ENCODE data around the gene NRIP2. TPM values are rescaled to one million over a fixed set of nuclear protein-coding genes. Genes with fewer than 3 reads are reported as not detected.

Gene NRIP2
- total RNA-seq, 1 experiment from 2014 or later: 0.15 TPM

- H3K23ac ChIP-seq (ENCODE audit: insufficient read length, low read depth, low read length): no peak overlapping the region
- H3K9me3 Mint-ChIP-seq: no peaks in the 10 kb centered on the region
- H3K79me2 ChIP-seq (ENCODE audit: insufficient read depth, low read length): no peaks in the 10 kb centered on the region
- no peaks in the 10 kb centered on the region for H3K27me3 Mint-ChIP-seq (ENCODE audit: low read depth)
- no peaks in the 10 kb centered on the region for H3K79me1 ChIP-seq (ENCODE audit: insufficient read depth, low read depth, low read length, poor library complexity, severe bottlenecking)
- no peak overlapping the region for H2BK5ac ChIP-seq (ENCODE audit: insufficient read length, low read length)
- H3K56ac ChIP-seq (ENCODE audit: insufficient read length, low read depth, low read length): no peak overlapping the region
- H2BK15ac ChIP-seq (ENCODE audit: low read depth, low read length): no peak overlapping the region
- no peak for TF ChIP-seq CTCF (conservative IDR thresholded peaks at IDR 0.05)
- H3K4me1 Mint-ChIP-seq: peaks cover 17 to 29% of the 10 kb centered on the region in 2 experiments
- no peak overlapping the region for H3K4me3 Mint-ChIP-seq
- H3K9ac ChIP-seq (ENCODE audit: extremely low read depth, insufficient read length, low read length): no peak overlapping the region
- no peak overlapping the region for H3T11ph ChIP-seq (ENCODE audit: low read length)
- H3K27ac ChIP-seq (ENCODE audit: insufficient read length, low read depth, low read length): no peak overlapping the region
- H4K8ac ChIP-seq (replicated peaks; ENCODE audit: insufficient read length, low read depth, low read length): no peak overlapping the region
- no peak overlapping the region for H2BK120ac ChIP-seq (ENCODE audit: low read depth, low read length, poor library complexity, severe bottlenecking)
- H3K36me3 Mint-ChIP-seq (ENCODE audit: insufficient read depth in 1 of 3, low read depth in 3 of 3): peaks cover 1 to 20% (median 20%) of the 10 kb centered on the region in 3 experiments; a peak in 4 of 7 replicates
- WGBS (ENCODE audit: extremely low coverage, insufficient read length, low lambda C conversion rate): no CpG with 5 or more reads among the region's 4 CpGs
- no peaks in the 10 kb centered on the region for H3K23me2 ChIP-seq (ENCODE audit: insufficient read length, low read depth, low read length, poor library complexity, severe bottlenecking)
- H3K9me3 ChIP-seq (ENCODE audit: control insufficient read depth, low read depth, low read length): no peaks in the 10 kb centered on the region
- no peak overlapping the region for H3K4ac ChIP-seq (ENCODE audit: low read depth, low read length)
- no peaks in the 10 kb centered on the region for H4K20me1 ChIP-seq (ENCODE audit: control insufficient read depth, insufficient read depth, insufficient read length)
- H4K5ac ChIP-seq (ENCODE audit: insufficient read length, low read depth, low read length): no peak overlapping the region
- H3K4me2 ChIP-seq (ENCODE audit: insufficient read depth, insufficient read length, low read length): no peak overlapping the region
- no peak overlapping the region for H3K18ac ChIP-seq (ENCODE audit: insufficient read length, low read depth, low read length)
- no peak overlapping the region for H2AFZ ChIP-seq (ENCODE audit: low read length)
- no peak overlapping the region for H3K27ac Mint-ChIP-seq
- H2BK20ac ChIP-seq (ENCODE audit: low read depth, low read length, poor library complexity, severe bottlenecking): no peak overlapping the region
- no peak overlapping the region for H2BK12ac ChIP-seq (ENCODE audit: insufficient read length, low read depth, low read length)
- H2AK5ac ChIP-seq (ENCODE audit: insufficient read length, low read length): no peak overlapping the region
- no peaks in the 10 kb centered on the region for H3K4me1 ChIP-seq (ENCODE audit: insufficient read depth, low read length)
- H4K91ac ChIP-seq (ENCODE audit: insufficient read length, low read depth, low read length): no peak overlapping the region
- no peak overlapping the region for H3K14ac ChIP-seq (ENCODE audit: insufficient read depth, low read length)
- H3K27me3 ChIP-seq (ENCODE audit: insufficient read depth, low read length): no peaks in the 10 kb centered on the region
- no peak for DNase-seq
Observed at GRCh38 chr12:2835691-2836403, 1.0 kb upstream of the NRIP2 start.

All from H9 (cell line).